GM12872 (cell line): ENCODE results near the gene SARDH.

Source experiments
- TF ChIP-seq, protein P1 (sequence below): IDR thresholded peaks from 3 replicates; pipeline ENCODE4 v1.5.1; 2011; ENCODE audit warnings: low read depth, mild to moderate bottlenecking, low read length, moderate library complexity; ENCODE audit not compliant: insufficient read depth

SARDH gene

DNA sequence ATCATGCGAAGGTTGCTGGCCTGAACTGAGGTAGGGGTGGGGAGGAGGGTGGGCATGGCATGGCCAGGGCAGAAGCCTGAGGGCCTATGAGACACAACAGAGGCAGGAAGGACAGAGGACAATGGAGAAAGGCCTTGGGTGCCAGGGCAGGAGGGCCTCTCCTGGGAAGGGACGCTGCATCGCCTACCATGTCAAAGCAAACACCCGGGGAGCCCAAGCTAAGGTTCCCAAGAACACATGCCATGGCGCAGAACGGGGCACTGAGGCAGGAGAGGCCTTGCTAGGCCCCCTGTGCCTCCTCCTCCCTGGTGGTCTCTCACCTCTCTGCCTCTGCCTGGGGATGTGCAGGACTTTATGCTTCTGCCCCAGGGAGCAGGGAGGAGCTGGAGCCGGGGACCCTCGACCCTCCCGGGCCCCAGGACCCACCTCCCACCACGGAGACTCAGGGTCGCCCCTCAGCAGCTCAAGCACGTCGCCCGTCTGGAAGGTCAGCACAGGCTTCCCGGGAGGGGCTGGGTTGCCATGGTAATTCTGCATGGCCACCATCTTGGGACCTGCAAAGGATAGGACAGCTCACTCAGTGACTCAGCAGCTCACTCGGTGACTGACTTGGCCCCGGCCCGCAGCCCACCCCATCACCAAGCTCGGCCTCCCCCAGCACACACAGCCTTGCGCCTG lies 40.3 kb upstream of the SARDH start:
- TF ChIP-seq, protein P1, sequence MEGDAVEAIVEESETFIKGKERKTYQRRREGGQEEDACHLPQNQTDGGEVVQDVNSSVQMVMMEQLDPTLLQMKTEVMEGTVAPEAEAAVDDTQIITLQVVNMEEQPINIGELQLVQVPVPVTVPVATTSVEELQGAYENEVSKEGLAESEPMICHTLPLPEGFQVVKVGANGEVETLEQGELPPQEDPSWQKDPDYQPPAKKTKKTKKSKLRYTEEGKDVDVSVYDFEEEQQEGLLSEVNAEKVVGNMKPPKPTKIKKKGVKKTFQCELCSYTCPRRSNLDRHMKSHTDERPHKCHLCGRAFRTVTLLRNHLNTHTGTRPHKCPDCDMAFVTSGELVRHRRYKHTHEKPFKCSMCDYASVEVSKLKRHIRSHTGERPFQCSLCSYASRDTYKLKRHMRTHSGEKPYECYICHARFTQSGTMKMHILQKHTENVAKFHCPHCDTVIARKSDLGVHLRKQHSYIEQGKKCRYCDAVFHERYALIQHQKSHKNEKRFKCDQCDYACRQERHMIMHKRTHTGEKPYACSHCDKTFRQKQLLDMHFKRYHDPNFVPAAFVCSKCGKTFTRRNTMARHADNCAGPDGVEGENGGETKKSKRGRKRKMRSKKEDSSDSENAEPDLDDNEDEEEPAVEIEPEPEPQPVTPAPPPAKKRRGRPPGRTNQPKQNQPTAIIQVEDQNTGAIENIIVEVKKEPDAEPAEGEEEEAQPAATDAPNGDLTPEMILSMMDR = no peak

DNA sequence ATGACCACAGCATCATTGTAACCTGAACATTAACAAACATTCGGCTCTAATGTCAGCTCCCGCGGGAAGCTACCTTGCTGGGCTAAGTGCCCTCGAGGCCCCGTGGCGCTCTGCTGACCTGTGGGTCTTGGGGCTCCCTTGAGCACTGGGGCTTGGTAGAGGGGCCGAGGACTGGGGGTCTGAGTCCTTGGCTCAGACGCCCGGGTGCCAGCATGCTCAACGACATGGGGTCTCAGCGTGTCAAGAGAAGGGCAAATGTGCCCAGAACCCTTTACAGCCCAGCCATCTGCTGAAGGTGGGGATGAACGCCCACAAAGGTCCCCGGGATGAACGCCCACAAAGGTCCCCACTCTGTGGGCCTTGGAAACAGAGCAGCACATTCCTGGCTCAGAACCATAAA lies 39.7 kb upstream of the SARDH start:
- TF ChIP-seq, protein P1 = no peak

DNA sequence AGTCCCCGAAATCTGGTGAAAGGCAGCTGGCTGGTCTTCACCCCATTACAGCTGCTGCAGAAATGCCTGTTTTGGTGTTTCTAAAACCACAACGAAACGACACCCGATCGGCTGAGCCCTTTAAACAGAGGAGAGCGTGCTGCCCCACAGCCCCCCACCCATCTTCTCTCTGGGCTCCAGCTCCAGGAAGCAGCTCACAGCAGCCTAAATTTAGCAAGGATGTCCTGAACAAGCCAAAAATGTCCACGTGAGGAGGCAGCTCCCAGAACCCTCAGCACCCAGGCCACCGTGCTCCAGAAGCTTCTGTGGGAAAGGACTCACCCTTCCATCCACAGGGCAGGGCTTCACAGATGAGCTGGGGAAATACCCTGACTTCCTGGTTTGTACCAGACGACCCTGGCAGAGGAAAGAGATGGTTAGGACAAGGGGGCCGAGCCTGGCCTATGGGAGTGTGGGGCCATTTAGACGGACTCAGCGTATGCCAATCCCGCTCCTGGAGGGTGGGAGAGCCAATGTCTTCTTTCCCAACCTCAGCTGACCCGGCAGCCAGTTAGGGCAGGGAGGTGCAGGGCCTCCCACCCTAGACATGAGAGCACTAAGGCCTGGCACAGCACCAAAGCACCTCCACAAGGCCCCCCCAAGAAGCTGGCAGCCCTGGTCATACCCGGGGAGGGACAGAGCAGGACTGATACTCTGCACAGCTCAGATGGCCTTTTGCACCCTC lies 39.1 kb upstream of the SARDH start:
- TF ChIP-seq, protein P1 = no peak

DNA sequence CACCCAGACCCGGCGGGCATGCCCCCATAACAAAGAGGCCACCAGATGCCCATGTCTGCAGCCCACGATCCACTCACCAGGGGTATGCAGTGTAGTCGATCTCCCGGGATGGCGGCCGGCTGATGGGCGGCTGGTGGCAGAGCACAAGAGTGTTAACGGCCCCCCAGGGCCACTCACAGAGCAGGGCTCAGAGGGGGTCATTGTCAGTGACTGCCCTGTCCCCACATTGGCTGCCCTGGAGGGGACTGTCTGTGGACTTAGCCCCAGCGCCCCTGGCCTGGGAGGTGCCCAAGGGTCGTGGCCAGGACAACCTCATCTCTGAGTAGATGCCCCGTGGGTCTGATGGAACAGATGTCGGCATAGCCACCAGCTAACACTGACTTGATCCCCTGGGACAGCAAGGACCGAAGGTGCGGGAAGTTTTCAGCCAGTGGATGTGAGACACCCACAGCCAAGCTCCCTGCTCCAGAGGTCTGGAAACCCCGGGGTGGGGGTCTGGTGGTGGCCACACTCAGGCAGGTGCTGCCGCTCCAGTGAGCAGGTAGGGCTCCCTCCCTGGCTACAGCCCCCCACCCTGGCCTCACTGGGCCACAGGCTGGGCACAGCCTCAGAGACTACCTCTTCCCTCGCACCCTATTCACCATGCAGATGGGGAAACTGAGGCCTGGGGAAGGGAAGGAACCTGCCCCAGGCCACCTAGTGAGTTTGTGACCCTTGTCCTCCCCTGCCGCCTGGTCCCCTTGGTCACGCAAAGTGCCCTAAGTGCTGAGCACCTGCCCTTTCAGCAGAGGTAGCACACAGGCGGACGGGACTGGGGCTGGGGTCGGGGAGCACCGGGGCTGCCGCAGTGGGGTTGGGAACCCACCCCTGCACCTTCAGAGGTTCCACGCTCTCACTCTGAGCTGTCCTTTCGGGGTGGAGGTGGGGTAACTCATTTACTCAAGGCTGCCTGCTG lies 38.1 kb upstream of the SARDH start:
- TF ChIP-seq, protein P1 = no peak

DNA sequence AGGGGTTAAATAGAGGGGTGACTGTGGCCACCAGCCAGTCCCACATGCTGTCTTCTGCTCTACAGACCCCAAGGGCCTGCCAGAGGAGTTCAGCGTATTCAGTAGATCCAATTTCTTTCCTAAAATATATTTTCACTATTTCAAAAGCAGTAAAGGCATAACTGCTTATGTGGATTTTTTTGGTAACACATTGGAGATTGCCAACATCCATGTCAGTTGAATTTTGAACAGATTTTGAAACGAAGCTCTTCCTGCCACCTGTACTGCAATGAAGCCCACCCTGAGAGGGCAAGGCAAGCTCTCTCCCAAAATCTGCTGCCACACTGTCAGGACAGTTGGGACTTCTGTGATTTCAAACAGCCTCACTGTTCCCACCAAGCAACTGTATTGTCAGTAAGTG lies 37.1 kb upstream of the SARDH start:
- TF ChIP-seq, protein P1 = no peak

DNA sequence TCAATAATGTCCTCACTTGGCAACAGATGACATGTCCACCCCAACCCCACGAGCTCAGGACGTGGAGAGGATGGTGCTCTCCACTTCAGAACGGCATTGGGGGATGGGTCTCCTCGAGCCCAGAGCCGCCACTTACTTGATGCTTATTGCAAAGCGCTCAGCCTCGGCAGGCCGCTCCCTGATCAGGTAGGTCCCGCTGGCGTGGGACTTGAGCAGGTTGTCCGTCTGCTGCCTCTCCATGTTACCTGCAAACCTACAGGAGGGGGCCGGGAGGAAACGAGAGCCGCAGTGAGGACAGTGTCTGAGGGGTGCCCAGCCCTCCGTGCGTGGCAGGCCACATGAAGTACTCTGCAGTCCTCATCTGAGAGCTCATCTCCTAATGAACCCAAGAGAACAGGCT lies 36.6 kb upstream of the SARDH start:
- TF ChIP-seq, protein P1 = no peak

DNA sequence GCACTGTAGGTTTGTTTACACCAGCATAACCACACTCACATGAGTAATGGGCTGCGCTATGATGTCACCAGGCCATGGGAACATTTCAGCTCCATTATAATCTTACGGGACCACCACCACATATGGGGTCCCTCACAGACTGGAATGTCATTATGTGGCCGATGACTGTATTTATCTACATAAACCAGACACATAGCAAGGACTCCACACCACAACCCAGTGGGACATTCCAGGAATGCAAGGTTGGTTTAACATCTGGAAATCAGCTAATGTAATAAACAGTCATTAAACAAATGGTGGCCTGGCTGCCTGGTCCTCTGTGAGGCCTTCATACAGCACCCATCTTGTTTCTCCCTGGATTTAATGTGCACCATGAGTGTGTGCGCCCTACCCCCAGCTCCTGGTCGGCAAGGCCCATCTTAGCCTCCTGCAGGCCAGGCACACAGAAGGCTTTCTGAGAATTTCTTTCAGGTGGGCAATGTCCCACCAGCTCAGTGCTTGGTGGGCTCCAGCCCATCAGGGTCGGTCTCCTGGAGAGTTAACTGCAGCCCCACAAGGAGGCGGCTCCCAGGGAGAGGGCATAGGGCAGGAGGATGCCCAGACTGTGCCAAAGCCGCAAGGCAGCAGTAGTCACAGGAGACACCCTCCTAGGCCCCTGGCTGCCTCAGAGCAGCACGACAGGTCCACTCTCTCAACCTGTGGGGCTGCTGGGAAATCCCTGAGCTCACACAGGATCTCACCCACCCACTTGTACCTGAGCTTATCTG lies 35.9 kb upstream of the SARDH start:
- TF ChIP-seq, protein P1 = no peak
